ENCODE data around the gene LHX4. TPM values are rescaled to one million over a fixed set of nuclear protein-coding genes. Genes with fewer than 3 reads are reported as not detected.

Gene LHX4
- total RNA-seq, 2 donors from 2014 or later: 0.58 to 1.7 TPM

DNA sequence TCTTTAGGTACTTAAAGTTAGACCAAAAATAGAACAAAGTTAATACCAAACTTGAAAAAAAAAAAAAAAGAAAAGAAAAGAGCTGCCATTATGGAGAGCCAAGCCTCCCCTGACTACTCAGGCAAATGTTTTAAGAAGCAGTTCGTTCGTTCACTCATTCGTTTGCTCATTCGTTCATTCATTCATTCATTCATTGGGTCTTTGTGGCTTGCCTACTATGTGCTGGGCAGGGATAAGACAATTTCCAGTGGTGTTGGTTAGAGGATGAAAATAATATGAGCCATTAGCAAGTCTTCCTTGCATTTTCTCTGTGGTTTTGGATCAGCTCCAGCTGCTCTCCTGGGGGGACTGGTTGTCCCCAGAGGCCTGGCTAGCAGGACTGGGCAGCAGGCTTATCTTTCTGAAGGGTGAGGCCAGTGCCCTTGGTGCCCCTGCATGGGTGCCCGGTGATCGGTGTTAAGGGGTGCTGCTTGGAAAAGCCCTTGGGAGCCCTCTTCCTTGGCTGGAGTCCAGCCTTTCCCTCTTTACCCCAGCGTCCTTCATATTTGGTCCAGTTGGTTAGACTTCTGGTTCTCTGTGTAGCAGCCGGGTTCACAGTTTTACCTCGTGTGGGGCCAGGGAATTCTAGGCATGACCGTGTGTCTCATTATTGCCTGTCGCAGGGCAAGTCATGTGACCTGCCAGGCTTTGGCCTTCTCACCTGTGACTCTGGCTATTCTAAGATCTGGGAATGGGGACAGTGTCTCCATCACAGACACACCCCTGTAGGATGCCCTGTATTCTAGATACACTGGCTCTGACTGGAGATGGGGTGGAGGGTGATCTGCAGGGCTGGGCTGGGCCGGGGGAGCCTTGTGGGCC is 32.8 kb downstream of the LHX4 start:
- no peak for ATAC-seq
- DNase-seq: no peak
- intact Hi-C loops (cut with DNase I, micrococcal nuclease): no loop called here

GRCh38 chr1:180264595-180264994 is 34.5 kb downstream of the LHX4 start:
- intact Hi-C loops (cut with DNase I, micrococcal nuclease): no loop called here
- no peak for ATAC-seq
- DNase-seq: no peak

DNA sequence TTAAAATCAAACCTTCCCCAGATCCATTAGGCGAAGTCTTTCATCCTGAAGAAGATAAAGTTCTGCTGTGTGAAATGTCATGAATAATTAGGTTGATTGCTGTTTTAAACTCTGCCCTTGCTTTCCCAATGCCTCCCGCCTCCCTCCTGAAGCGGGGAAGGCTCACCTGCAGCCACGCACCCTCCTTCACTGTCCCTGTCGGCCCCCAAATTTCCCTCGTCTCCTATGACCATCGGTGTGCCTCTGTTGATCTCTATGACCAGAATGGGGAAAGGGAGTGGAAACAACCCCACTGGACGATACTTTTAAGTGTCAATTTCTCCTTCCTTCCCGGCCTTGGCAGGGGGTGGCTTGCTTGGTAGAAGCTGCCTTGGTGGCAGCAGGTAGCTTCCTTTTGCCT is 35.1 kb downstream of the LHX4 start:
- intact Hi-C loops (cut with DNase I, micrococcal nuclease): no loop called here

GRCh38 chr1:180265871-180266270 is 35.8 kb downstream of the LHX4 start:
- ATAC-seq (no peak), DNase-seq (no peak)
- intact Hi-C loops (cut with DNase I, micrococcal nuclease): no loop called here

More for the DNA sequence above, 35.1 kb downstream of the LHX4 start:
- ATAC-seq: no peak
- no peak for DNase-seq

DNA sequence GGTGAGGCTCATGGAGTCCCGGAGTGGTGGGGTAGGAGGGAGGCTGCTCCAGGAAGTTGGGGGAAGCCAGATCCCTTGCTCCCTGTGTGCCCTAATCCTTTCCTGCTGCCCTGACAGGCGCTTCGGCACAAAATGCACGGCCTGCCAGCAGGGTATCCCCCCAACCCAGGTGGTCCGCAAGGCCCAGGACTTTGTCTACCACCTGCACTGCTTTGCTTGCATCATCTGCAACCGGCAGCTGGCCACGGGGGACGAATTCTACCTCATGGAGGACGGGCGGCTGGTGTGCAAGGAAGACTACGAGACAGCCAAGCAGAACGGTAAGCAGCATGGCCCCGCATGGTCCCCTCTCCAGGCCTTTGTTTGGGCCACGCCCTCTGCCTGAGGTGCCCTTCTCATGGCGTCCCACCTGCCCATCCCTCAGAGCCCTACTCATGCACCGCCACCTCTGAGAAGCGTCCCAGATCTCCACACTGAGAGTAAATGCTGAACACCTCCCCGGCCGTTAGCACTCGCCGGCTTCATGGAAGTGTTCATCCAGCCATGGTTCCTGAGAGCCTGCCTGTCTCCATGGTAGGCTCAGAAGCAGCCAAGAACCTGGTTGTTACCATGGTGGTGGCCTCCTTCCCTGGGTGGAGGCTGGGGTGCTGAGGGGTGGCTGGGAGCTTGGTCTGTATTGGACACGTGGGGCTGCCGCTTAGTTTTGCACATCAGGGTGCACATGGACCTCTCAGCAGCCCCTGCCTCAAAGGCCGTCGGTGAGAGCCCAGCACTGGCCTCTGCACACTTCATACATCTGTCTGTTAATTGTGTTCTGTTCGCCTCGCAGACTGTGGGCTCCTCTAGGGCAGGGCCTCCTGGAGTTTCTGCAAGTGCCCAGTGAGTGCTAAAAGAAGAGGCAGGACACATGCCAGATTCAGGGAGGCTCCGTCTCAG is 36.5 kb downstream of the LHX4 start:
- ATAC-seq (no peak), DNase-seq (no peak)
- intact Hi-C loops (cut with DNase I, micrococcal nuclease): no loop called here

DNA sequence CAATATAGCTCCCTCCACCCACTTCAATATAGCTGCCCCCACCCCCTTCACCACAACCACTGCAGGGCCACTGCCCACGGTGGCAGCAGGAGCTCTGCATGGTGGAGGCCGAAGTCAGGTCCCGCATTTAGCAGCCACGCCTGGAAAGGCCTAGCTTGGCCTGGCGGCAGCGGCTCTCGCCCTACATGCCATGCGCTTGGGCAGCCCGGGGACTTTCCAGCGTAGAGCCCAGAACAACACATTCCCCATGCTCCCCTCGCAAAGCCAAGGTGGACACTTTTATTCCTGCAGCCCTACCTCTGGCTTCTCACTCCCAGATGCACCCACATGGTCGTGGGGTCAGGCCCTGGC is 37.1 kb downstream of the LHX4 start:
- no peak for ATAC-seq
- no peak for DNase-seq
- intact Hi-C loops (cut with DNase I, micrococcal nuclease): no loop called here

- intact Hi-C loops (cut with DNase I, micrococcal nuclease): no loop called here
- ATAC-seq: no peak
- DNase-seq: no peak
Observed at GRCh38 chr1:180267761-180268555, 37.9 kb downstream of the LHX4 start.

DNA sequence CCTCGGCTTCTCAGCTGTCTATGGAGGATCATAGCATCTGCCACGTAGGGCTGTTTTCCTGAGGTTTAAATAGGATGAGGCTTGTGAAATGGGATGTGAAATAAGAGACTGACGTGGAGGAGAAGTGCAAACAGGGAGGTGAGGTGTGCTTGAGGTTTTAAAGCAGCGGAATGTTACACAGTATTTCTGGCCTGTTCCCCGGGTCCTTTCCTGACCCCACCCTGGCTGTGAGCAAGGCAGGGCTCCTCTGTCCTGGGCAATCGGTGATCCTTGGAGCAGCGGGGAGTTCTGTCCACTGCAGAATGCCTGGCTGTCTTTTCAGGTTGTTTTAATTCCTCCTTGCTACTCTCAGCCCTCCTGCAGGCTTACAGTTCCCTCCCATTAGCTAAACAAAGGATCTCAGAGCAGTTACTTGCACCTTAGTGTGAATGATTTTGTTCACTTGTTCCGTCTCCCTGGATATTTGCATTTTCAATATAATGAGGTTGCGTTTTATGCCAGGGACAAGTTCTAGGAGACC is 38.6 kb downstream of the LHX4 start:
- DNase-seq: no peak
- intact Hi-C loops (cut with DNase I, micrococcal nuclease): no loop called here
- no peak for ATAC-seq

GRCh38 chr1:180269645-180270529 is 39.8 kb downstream of the LHX4 start:
- ATAC-seq: peak; percentile 91
- intact Hi-C loops (cut with DNase I, micrococcal nuclease): no loop called here
- DNase-seq: peak; percentile 76 to 93

GRCh38 chr1:180270530-180271271 is 40.6 kb downstream of the LHX4 start:
- peak; percentile 65 to 68 for DNase-seq

GRCh38 chr1:180271272-180272255 is 41.5 kb downstream of the LHX4 start:
- ATAC-seq (peak; percentile 2), DNase-seq (no peak)
- intact Hi-C loops (cut with DNase I, micrococcal nuclease): no loop called here

More at GRCh38 chr1:180270530-180271271, 40.6 kb downstream of the LHX4 start:
- peak; percentile 72 for ATAC-seq
- intact Hi-C loops (cut with DNase I, micrococcal nuclease): no loop called here

- ATAC-seq (no peak), DNase-seq (no peak)
- intact Hi-C loops (cut with DNase I, micrococcal nuclease): no loop called here
Observed at GRCh38 chr1:180272395-180272794, 42.3 kb downstream of the LHX4 start.

GRCh38 chr1:180273066-180273465 is 43.0 kb downstream of the LHX4 start:
- intact Hi-C loops (cut with DNase I, micrococcal nuclease): no loop called here
- ATAC-seq: no peak
- no peak for DNase-seq

DNA sequence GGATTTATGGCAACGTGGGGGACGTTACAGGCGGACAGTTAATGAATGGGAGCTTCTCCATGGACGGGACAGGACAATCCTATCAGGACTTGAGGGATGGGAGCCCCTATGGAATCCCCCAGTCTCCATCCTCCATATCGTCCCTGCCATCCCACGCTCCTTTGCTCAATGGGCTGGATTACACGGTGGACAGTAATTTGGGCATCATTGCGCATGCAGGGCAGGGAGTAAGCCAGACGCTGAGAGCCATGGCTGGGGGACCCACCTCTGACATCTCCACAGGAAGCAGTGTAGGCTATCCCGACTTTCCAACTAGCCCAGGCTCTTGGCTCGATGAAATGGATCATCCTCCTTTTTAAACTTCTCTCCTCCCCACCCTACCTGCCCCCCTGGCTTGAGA is 44.2 kb downstream of the LHX4 start:
- DNase-seq (no peak), ATAC-seq (no peak)
- intact Hi-C loops (cut with DNase I, micrococcal nuclease): no loop called here

GRCh38 chr1:180275726-180276125 is 45.7 kb downstream of the LHX4 start:
- no peak for DNase-seq
- no peak for ATAC-seq
- intact Hi-C loops (cut with DNase I, micrococcal nuclease): no loop called here

Data from left colon (tissue), 2 donors.